ENCODE results near the gene ARHGEF16. TPM values are rescaled to one million over a fixed set of nuclear protein-coding genes. Genes with fewer than 3 reads are reported as not detected.

Gene ARHGEF16
- total RNA-seq, 1 experiment from 2014 or later: not detected

DNA sequence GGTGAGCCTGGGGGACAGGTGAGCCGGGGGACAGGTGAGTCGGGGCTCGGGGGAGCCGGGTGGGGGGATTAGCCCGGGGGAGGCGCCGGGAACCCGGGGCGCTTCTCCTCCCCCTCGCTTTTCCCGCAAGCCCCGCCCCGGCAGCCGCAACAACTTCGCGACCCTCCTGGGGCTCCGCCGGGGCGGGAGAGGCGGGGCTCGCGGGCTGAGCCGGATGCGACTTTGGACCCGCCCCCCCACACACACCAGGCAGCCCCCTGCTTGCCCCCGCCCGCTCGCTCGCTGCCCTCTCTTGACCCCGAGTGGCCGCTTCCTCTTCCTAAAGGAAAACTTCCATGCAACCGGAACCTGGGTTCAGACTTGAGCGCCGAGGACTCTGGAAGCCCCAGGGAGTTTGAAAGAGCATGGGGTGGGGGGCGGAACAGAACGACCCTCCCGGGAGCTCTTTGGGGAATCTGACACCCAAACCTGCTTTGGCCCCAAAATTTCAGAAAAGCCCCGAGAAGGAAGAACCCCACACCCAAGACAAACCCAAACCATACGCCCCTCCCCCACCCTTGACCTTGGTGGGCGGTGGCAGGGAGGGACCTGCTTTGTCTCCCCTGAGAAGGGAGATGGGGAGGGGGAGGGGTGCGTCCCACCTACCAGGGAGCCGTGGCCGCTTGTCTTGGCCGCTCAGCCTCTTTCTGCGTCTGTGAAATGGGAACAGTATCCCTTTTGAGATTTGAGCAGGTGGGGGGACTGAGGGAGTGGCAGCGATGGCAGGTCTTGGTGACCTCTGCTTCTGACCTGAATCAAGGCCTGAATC is 550 bp downstream of the ARHGEF16 start:
- H3K4me3 ChIP-seq (ENCODE audit: low read length): no peak overlapping the region

GRCh38 chr1:3455670-3456448 is 1.4 kb downstream of the ARHGEF16 start:
- Histone ChIP-seq H2AFZ (ENCODE audit: low read length) (no peak overlapping the region), H3K27me3 (ENCODE audit: low read length) (no peaks in the 10 kb centered on the region), H4K20me1 (ENCODE audit: insufficient read depth, low read depth, low read length) (peaks cover 5% of the 10 kb centered on the region; the same call in 1 of the 2 replicates), H3K9me2 (replicated peaks; ENCODE audit: insufficient read depth, low read length) (no peaks in the 10 kb centered on the region), H3K27ac (ENCODE audit: low read length) (no peak overlapping the region), H3K4me3 (ENCODE audit: low read length) (no peak overlapping the region), H3K9ac (ENCODE audit: low read length) (no peak overlapping the region), H3K36me3 (ENCODE audit: insufficient read depth, low read length) (no peaks in the 10 kb centered on the region), H3K4me2 (ENCODE audit: low read depth, low read length, poor library complexity, severe bottlenecking) (no peak overlapping the region), H3K4me1 (ENCODE audit: low read length) (no peaks in the 10 kb centered on the region), H3K79me2 (ENCODE audit: low read length) (no peaks in the 10 kb centered on the region), H3K9me3 (ENCODE audit: low read length) (no peaks in the 10 kb centered on the region)
- DNase-seq: no peak

More for the DNA sequence above, 550 bp downstream of the ARHGEF16 start:
- H3K27me3 ChIP-seq (ENCODE audit: low read length): no peaks in the 10 kb centered on the region
- H3K36me3 ChIP-seq (ENCODE audit: insufficient read depth, low read length): no peaks in the 10 kb centered on the region
- H3K27ac ChIP-seq (ENCODE audit: low read length): no peak overlapping the region
- no peak for DNase-seq
- H3K9me3 ChIP-seq (ENCODE audit: low read length): no peaks in the 10 kb centered on the region
- H3K9ac ChIP-seq (ENCODE audit: low read length): no peak overlapping the region
- no peak overlapping the region for H2AFZ ChIP-seq (ENCODE audit: low read length)
- H3K4me2 ChIP-seq (ENCODE audit: low read depth, low read length, poor library complexity, severe bottlenecking): no peak overlapping the region
- H3K79me2 ChIP-seq (ENCODE audit: low read length): no peaks in the 10 kb centered on the region
- H3K9me2 ChIP-seq (replicated peaks; ENCODE audit: insufficient read depth, low read length): no peaks in the 10 kb centered on the region
- H4K20me1 ChIP-seq (ENCODE audit: insufficient read depth, low read depth, low read length): peaks cover 5% of the 10 kb centered on the region; the same call in 1 of the 2 replicates
- H3K4me1 ChIP-seq (ENCODE audit: low read length): no peaks in the 10 kb centered on the region

DNA sequence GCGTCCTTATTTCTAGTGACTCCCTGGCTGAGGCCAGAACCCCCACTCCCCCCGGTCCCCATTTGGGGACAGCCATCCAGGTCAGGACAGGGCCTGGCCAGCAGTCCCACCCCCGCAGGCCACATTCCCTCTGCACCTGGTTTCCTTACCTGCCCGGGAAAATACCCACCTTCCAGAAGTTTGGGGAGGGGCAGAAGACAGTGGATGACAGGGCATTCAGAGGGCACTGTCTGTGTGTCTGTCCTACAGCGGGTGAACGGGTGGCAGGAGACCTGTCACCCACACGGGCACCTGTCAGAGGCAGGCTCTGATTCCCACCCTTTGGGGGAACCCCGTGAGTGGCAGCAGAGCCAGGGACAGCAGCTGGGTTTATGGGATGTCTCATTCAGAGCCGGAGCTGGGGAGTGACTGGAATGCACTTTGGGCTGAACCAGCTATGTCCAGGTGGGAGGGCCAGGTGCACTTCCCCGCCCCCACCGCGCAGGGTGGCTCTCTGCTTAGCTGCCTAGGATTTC is 2.0 kb downstream of the ARHGEF16 start:
- Histone ChIP-seq H3K4me1 (ENCODE audit: low read length) (no peaks in the 10 kb centered on the region), H3K4me3 (ENCODE audit: low read length) (no peak overlapping the region), H3K79me2 (ENCODE audit: low read length) (no peaks in the 10 kb centered on the region), H3K27me3 (ENCODE audit: low read length) (no peaks in the 10 kb centered on the region), H3K9me2 (replicated peaks; ENCODE audit: insufficient read depth, low read length) (no peaks in the 10 kb centered on the region), H2AFZ (ENCODE audit: low read length) (no peak overlapping the region), H3K27ac (ENCODE audit: low read length) (no peak overlapping the region), H3K9me3 (ENCODE audit: low read length) (no peaks in the 10 kb centered on the region), H3K36me3 (ENCODE audit: insufficient read depth, low read length) (no peaks in the 10 kb centered on the region), H3K4me2 (ENCODE audit: low read depth, low read length, poor library complexity, severe bottlenecking) (no peak overlapping the region), H4K20me1 (ENCODE audit: insufficient read depth, low read depth, low read length) (peaks cover 5% of the 10 kb centered on the region; the same call in 1 of the 2 replicates), H3K9ac (ENCODE audit: low read length) (no peak overlapping the region)
- no peak for DNase-seq

DNA sequence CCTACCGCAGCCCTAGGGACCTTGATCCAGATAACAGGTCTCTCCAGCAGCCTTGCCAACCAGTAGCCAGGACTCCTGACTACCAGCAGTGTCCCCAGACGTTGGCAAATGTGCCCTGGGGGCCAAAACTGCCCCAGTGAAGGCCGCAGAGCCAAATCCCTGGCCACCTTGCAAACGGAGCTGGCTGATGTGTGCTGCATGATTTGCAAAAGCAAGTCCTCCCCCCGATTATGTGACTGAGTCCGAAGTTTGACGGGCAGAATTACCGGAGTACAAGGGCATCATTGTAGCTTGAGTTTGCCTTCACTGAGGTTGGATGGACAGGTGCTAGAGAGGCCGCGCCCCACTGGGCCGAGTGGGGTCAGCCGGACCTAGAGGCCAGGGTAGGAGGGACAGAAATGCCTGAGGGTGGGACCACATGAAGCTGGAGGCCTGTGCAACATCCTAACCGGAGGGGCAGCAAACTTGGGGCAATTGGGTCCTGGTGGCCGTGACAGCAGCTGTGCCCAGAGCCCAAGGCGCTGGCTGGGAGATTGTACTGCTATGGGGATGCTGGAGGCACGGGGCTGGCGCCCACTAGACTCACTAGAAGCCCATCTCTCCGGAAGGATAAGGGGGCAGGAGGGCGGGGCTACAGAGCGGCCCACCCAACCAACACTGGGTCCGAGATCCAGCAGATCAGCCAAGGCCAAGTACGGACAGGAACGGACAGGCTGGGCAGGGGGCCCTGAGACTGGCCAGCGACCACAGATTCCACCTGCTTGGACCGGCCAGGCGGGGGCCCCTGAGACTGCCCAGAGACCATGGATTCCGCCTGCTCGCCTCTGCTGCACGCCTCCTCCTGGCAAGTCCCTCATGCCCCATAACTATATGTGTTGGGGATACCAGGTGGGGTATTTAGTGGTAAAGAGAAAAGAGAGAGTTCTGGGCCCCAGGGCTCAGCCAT is 2.8 kb downstream of the ARHGEF16 start:
- no peak for DNase-seq
- H3K27me3 ChIP-seq (ENCODE audit: low read length): no peaks in the 10 kb centered on the region
- no peaks in the 10 kb centered on the region for H3K79me2 ChIP-seq (ENCODE audit: low read length)
- H3K9me2 ChIP-seq (replicated peaks; ENCODE audit: insufficient read depth, low read length): no peaks in the 10 kb centered on the region
- no peak overlapping the region for H3K4me3 ChIP-seq (ENCODE audit: low read length)
- H3K9me3 ChIP-seq (ENCODE audit: low read length): no peaks in the 10 kb centered on the region
- H3K9ac ChIP-seq (ENCODE audit: low read length): no peak overlapping the region
- H3K4me2 ChIP-seq (ENCODE audit: low read depth, low read length, poor library complexity, severe bottlenecking): no peak overlapping the region
- H3K4me1 ChIP-seq (ENCODE audit: low read length): no peaks in the 10 kb centered on the region
- H3K36me3 ChIP-seq (ENCODE audit: insufficient read depth, low read length): no peaks in the 10 kb centered on the region
- no peak overlapping the region for H3K27ac ChIP-seq (ENCODE audit: low read length)
- H2AFZ ChIP-seq (ENCODE audit: low read length): no peak overlapping the region
- H4K20me1 ChIP-seq (ENCODE audit: insufficient read depth, low read depth, low read length): peaks cover 5% of the 10 kb centered on the region; the same call in 1 of the 2 replicates

DNA sequence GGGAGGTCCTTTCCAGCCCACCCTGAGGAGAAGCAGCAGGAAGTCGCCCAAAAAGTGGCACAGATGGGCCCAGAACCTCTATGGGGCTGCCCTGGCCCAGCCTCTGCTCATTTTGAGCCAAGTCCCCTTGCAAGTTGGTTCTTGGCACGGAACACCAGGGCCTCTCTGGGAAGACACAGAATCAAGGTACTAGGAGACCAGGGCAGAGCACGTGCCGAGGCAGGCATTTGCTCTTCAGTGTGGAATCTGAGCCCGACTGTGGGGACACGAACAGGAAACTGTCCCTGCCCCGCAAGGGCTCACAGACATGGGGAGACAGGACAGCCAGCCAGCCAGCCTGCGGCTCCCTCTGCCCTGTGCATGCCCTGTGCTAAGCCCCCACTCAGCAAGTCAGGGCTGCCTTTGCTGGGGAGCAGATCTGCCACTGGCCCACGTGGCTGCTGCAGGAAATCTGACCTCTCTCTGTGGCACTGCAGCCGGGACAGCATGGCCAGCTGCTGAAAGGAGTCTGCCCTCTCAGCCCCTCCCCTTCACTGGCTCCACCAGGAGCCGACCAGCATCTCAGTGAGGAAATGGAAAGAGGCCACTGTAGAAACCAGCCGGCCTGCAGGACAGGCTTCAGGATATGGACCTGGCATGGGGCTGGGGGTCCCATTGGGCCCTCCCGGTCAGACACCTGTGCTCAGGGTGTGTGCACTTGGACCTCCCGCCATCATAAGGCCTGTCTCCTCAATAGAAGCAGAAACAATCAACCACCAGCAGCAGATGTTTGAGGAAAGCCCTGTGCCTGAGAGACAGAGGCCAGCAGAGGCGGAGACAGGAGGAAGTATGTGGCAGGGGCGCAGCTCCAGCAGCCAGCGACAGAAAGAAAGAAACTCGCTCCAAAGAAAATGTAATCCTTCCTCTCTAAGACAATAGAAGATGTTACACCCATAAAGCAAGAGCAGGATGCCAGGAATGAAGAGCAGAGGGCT is 3.7 kb downstream of the ARHGEF16 start:
- DNase-seq: no peak
- no peaks in the 10 kb centered on the region for H3K36me3 ChIP-seq (ENCODE audit: insufficient read depth, low read length)
- no peaks in the 10 kb centered on the region for H3K79me2 ChIP-seq (ENCODE audit: low read length)
- H2AFZ ChIP-seq (ENCODE audit: low read length): no peak overlapping the region
- H3K9me2 ChIP-seq (replicated peaks; ENCODE audit: insufficient read depth, low read length): no peaks in the 10 kb centered on the region
- H3K4me1 ChIP-seq (ENCODE audit: low read length): no peaks in the 10 kb centered on the region
- H4K20me1 ChIP-seq (ENCODE audit: insufficient read depth, low read depth, low read length): peaks cover 4% of the 10 kb centered on the region; the same call in 1 of the 2 replicates
- H3K9me3 ChIP-seq (ENCODE audit: low read length): no peaks in the 10 kb centered on the region
- no peaks in the 10 kb centered on the region for H3K27me3 ChIP-seq (ENCODE audit: low read length)
- no peak overlapping the region for H3K4me3 ChIP-seq (ENCODE audit: low read length)
- no peak overlapping the region for H3K27ac ChIP-seq (ENCODE audit: low read length)
- no peak overlapping the region for H3K9ac ChIP-seq (ENCODE audit: low read length)
- no peak overlapping the region for H3K4me2 ChIP-seq (ENCODE audit: low read depth, low read length, poor library complexity, severe bottlenecking)

- Histone ChIP-seq H3K4me3 (ENCODE audit: low read length) (no peak overlapping the region), H3K9me3 (ENCODE audit: low read length) (no peaks in the 10 kb centered on the region), H2AFZ (ENCODE audit: low read length) (no peak overlapping the region), H3K36me3 (ENCODE audit: insufficient read depth, low read length) (no peaks in the 10 kb centered on the region), H3K4me2 (ENCODE audit: low read depth, low read length, poor library complexity, severe bottlenecking) (no peak overlapping the region), H3K27me3 (ENCODE audit: low read length) (no peaks in the 10 kb centered on the region), H3K79me2 (ENCODE audit: low read length) (no peaks in the 10 kb centered on the region), H3K27ac (ENCODE audit: low read length) (no peak overlapping the region), H3K4me1 (ENCODE audit: low read length) (no peaks in the 10 kb centered on the region), H4K20me1 (ENCODE audit: insufficient read depth, low read depth, low read length) (no peaks in the 10 kb centered on the region), H3K9me2 (replicated peaks; ENCODE audit: insufficient read depth, low read length) (no peaks in the 10 kb centered on the region), H3K9ac (ENCODE audit: low read length) (no peak overlapping the region)
- DNase-seq: no peak
These were observed 4.8 kb downstream of the ARHGEF16 start for GRCh38 chr1:3459051-3459908.

Measured in Karpas-422 (cell line).